ENCODE data around the gene ASTN2. TPM values are rescaled to one million over a fixed set of nuclear protein-coding genes. Genes with fewer than 3 reads are reported as not detected.
A peak's percentile ranks its signal among the peaks of the same experiment; 100 is the strongest.

ASTN2 gene
- total and polyA plus RNA-seq, 4 donors: 0.57 to 2.9 (median 1.4) TPM

DNA sequence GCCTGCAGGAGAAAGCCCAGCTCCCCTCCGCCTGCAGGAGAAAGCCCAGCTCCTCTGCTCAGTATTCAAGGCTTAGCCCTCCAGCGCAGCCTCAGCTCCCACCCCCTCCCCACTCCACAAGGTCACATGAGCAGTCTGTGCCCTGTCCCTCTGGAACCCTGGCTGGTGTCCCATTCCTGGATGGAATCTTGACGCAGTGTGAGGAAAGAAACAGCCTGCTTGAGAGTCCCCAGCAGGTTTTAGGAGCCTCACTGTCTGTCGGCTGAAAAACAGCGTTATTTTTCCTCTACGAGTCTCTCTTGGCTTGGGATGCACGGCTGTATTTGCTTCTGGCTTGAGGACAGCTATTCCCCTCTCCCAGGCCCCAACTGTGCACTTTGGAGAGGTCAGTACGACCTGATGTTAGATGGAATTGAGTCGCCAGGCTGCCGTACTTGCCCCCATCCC, 937.9 kb downstream of the ASTN2 start:
- DNase-seq (ENCODE audit: low spot score): no peak
- 83% methylated on average over 10 of the region's 10 CpGs for WGBS

DNA sequence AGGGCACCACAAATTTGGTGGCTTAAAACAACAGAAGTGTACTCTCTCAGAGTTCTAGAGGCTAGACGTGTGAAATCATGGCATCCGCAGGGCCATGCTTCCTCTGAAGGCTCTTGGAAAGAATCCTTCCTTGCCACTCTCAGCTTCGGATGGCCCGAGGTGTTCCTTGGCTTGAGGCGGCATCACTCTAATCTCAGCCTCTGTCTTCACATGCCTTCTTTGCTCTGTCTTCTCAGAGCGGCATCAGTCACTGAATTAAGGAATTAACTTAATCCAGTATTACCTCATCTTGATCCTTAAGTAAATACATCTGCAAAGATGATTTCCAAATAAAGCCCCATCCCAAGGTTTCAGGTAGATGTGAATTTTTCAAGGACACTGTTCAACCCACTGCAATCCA, 938.9 kb downstream of the ASTN2 start:
- Histone ChIP-seq H3K27ac (ENCODE audit: low read depth in 1 of 2, low read length in 2 of 2) (no peak overlapping the region), H3K36me3 (ENCODE audit: control insufficient read depth in 4 of 4, insufficient read depth in 3 of 4, low read depth in 1 of 4, low read length in 3 of 4) (no peaks in the 10 kb centered on the region), H3K27me3 (ENCODE audit: control insufficient read depth in 4 of 4, insufficient read depth in 4 of 4, low read length in 3 of 4) (no peaks in the 10 kb centered on the region), H3K9ac (ENCODE audit: low read depth in 1 of 2, low read length in 2 of 2) (no peak overlapping the region), H3K4me1 (ENCODE audit: control insufficient read depth in 4 of 4, insufficient read depth in 4 of 4, low read length in 3 of 4) (no peaks in the 10 kb centered on the region), H3K4me3 (ENCODE audit: low read depth in 1 of 3, low read length in 3 of 3) (no peak overlapping the region), H3K9me3 (ENCODE audit: control insufficient read depth in 4 of 4, low read length in 3 of 4) (no peaks in the 10 kb centered on the region)
- no peak for TF ChIP-seq NR2F2 (IDR thresholded peaks at IDR 0.05)
- no peak for TF ChIP-seq SP1 (IDR thresholded peaks at IDR 0.05)
- TF ChIP-seq, protein P1, sequence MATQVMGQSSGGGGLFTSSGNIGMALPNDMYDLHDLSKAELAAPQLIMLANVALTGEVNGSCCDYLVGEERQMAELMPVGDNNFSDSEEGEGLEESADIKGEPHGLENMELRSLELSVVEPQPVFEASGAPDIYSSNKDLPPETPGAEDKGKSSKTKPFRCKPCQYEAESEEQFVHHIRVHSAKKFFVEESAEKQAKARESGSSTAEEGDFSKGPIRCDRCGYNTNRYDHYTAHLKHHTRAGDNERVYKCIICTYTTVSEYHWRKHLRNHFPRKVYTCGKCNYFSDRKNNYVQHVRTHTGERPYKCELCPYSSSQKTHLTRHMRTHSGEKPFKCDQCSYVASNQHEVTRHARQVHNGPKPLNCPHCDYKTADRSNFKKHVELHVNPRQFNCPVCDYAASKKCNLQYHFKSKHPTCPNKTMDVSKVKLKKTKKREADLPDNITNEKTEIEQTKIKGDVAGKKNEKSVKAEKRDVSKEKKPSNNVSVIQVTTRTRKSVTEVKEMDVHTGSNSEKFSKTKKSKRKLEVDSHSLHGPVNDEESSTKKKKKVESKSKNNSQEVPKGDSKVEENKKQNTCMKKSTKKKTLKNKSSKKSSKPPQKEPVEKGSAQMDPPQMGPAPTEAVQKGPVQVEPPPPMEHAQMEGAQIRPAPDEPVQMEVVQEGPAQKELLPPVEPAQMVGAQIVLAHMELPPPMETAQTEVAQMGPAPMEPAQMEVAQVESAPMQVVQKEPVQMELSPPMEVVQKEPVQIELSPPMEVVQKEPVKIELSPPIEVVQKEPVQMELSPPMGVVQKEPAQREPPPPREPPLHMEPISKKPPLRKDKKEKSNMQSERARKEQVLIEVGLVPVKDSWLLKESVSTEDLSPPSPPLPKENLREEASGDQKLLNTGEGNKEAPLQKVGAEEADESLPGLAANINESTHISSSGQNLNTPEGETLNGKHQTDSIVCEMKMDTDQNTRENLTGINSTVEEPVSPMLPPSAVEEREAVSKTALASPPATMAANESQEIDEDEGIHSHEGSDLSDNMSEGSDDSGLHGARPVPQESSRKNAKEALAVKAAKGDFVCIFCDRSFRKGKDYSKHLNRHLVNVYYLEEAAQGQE (IDR thresholded peaks at IDR 0.05): no peak
- no peak for TF ChIP-seq JUND (IDR thresholded peaks at IDR 0.05)
- TF ChIP-seq HNF4A (conservative IDR thresholded peaks at IDR 0.05): no peak
- TF ChIP-seq GABPA (IDR thresholded peaks at IDR 0.05 in 1 of 2, conservative IDR thresholded peaks at IDR 0.05 in 1 of 2): no peak
- no peak for TF ChIP-seq FOXA1 (IDR thresholded peaks at IDR 0.05)
- TF ChIP-seq YY1 (IDR thresholded peaks at IDR 0.05): no peak
- TF ChIP-seq RXRA (IDR thresholded peaks at IDR 0.05): no peak
- TF ChIP-seq EGR1 (IDR thresholded peaks at IDR 0.05; ENCODE audit: low read depth in 2 of 2): no peak
- DNase-seq (ENCODE audit: low spot score): no peak
- WGBS: 89% methylated on average over 6 of the region's 6 CpGs

More for the DNA sequence above, 937.9 kb downstream of the ASTN2 start:
- H3K27me3 ChIP-seq (ENCODE audit: control insufficient read depth in 4 of 4, insufficient read depth in 4 of 4, low read length in 3 of 4): no peaks in the 10 kb centered on the region
- TF ChIP-seq, protein P2, sequence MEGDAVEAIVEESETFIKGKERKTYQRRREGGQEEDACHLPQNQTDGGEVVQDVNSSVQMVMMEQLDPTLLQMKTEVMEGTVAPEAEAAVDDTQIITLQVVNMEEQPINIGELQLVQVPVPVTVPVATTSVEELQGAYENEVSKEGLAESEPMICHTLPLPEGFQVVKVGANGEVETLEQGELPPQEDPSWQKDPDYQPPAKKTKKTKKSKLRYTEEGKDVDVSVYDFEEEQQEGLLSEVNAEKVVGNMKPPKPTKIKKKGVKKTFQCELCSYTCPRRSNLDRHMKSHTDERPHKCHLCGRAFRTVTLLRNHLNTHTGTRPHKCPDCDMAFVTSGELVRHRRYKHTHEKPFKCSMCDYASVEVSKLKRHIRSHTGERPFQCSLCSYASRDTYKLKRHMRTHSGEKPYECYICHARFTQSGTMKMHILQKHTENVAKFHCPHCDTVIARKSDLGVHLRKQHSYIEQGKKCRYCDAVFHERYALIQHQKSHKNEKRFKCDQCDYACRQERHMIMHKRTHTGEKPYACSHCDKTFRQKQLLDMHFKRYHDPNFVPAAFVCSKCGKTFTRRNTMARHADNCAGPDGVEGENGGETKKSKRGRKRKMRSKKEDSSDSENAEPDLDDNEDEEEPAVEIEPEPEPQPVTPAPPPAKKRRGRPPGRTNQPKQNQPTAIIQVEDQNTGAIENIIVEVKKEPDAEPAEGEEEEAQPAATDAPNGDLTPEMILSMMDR (IDR thresholded peaks at IDR 0.05; ENCODE audit: low read depth, low read length, missing input control): no peak
- TF ChIP-seq NR2F2 (IDR thresholded peaks at IDR 0.05): peak; percentile 28
- H3K9me3 ChIP-seq (ENCODE audit: control insufficient read depth in 4 of 4, low read length in 3 of 4): no peaks in the 10 kb centered on the region
- peak overlapping the region; percentile 20 to 26 for H3K27ac ChIP-seq (ENCODE audit: low read depth in 1 of 2, low read length in 2 of 2)
- no peaks in the 10 kb centered on the region for H3K4me1 ChIP-seq (ENCODE audit: control insufficient read depth in 4 of 4, insufficient read depth in 4 of 4, low read length in 3 of 4)
- H3K36me3 ChIP-seq (ENCODE audit: control insufficient read depth in 4 of 4, insufficient read depth in 3 of 4, low read depth in 1 of 4, low read length in 3 of 4): no peaks in the 10 kb centered on the region
- H3K4me3 ChIP-seq (ENCODE audit: low read depth in 1 of 3, low read length in 3 of 3): no peak overlapping the region
- no peak overlapping the region for H3K9ac ChIP-seq (ENCODE audit: low read depth in 1 of 2, low read length in 2 of 2)

DNA sequence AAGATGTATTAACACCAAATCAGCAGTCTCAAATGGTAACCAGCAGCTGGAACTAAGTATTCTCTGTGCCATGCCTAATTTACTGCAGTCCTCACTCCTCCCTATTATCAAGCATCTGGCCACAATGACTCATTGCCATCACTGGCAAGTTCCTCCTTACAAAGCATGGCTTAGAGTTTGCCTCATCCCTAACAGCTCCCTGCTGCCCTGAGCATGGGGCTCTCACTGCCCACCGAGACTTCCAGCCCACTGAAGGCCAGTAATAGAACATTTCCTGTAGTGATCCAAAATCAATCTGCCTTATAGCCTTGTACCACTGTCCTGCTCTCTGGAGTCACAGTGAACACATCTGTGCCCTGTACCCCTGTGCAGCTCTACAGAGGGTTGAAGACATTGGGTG, 939.7 kb downstream of the ASTN2 start:
- WGBS: 95% methylated on average over 1 of the region's 1 CpG
- no peak for TF ChIP-seq FOXA1 (IDR thresholded peaks at IDR 0.05)
- TF ChIP-seq, protein P2 (IDR thresholded peaks at IDR 0.05; ENCODE audit: low read depth, low read length, missing input control): no peak
- no peak for TF ChIP-seq HNF4G (IDR thresholded peaks at IDR 0.05)
- TF ChIP-seq HNF4A (conservative IDR thresholded peaks at IDR 0.05): no peak
- no peak for TF ChIP-seq SP1 (IDR thresholded peaks at IDR 0.05)
- no peak for TF ChIP-seq NR2F2 (IDR thresholded peaks at IDR 0.05)
- no peak for TF ChIP-seq YY1 (IDR thresholded peaks at IDR 0.05)
- TF ChIP-seq RAD21 (IDR thresholded peaks at IDR 0.05): no peak
- no peak for TF ChIP-seq TAF1 (conservative IDR thresholded peaks at IDR 0.05)
- TF ChIP-seq, protein P3, sequence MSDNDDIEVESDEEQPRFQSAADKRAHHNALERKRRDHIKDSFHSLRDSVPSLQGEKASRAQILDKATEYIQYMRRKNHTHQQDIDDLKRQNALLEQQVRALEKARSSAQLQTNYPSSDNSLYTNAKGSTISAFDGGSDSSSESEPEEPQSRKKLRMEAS (IDR thresholded peaks at IDR 0.05): no peak
- TF ChIP-seq, protein P4, sequence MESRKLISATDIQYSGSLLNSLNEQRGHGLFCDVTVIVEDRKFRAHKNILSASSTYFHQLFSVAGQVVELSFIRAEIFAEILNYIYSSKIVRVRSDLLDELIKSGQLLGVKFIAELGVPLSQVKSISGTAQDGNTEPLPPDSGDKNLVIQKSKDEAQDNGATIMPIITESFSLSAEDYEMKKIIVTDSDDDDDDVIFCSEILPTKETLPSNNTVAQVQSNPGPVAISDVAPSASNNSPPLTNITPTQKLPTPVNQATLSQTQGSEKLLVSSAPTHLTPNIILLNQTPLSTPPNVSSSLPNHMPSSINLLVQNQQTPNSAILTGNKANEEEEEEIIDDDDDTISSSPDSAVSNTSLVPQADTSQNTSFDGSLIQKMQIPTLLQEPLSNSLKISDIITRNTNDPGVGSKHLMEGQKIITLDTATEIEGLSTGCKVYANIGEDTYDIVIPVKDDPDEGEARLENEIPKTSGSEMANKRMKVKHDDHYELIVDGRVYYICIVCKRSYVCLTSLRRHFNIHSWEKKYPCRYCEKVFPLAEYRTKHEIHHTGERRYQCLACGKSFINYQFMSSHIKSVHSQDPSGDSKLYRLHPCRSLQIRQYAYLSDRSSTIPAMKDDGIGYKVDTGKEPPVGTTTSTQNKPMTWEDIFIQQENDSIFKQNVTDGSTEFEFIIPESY (IDR thresholded peaks at IDR 0.05): no peak
- TF ChIP-seq GABPA (IDR thresholded peaks at IDR 0.05 in 1 of 2, conservative IDR thresholded peaks at IDR 0.05 in 1 of 2): no peak
- TF ChIP-seq FOXA2 (IDR thresholded peaks at IDR 0.05): no peak
- TF ChIP-seq RXRA (IDR thresholded peaks at IDR 0.05): no peak
- no peak overlapping the region for H3K4me3 ChIP-seq (ENCODE audit: low read depth in 1 of 3, low read length in 3 of 3)
- no peaks in the 10 kb centered on the region for H3K36me3 ChIP-seq (ENCODE audit: control insufficient read depth in 4 of 4, insufficient read depth in 3 of 4, low read depth in 1 of 4, low read length in 3 of 4)
- no peak overlapping the region for H3K9ac ChIP-seq (ENCODE audit: low read depth in 1 of 2, low read length in 2 of 2)
- no peaks in the 10 kb centered on the region for H3K27me3 ChIP-seq (ENCODE audit: control insufficient read depth in 4 of 4, insufficient read depth in 4 of 4, low read length in 3 of 4)
- no peaks in the 10 kb centered on the region for H3K4me1 ChIP-seq (ENCODE audit: control insufficient read depth in 4 of 4, insufficient read depth in 4 of 4, low read length in 3 of 4)
- H3K9me3 ChIP-seq (ENCODE audit: control insufficient read depth in 4 of 4, low read length in 3 of 4): no peaks in the 10 kb centered on the region
- DNase-seq (ENCODE audit: low spot score): no peak
- no peak overlapping the region for H3K27ac ChIP-seq (ENCODE audit: low read depth in 1 of 2, low read length in 2 of 2)

All from liver (tissue), 9 donors.